ENCODE data around the gene TRIM6. TPM values are rescaled to one million over a fixed set of nuclear protein-coding genes. Genes with fewer than 3 reads are reported as not detected.

TRIM6 gene
- total RNA-seq, 1 experiment from 2014 or later = 53.8 TPM

DNA sequence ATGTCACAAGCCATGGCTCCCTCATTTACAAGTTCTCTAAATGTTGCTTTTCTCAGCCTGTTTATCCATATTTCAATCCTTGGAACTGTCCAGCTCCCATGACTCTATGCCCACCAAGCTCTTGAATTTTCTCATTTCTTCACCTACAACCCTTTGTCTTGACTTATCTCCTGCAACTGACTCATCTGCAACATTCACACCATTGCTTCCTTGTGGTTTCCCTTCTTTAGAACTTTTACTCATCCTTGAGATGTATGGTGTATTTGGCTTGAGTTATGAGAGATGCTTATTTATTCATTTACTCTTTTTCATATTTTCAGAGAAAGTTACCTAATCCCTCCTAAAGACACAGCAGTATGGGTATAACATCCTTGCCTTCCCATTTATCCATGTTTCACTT lies 47.1 kb downstream of the TRIM6 start:
- TF ChIP-seq, protein P1, sequence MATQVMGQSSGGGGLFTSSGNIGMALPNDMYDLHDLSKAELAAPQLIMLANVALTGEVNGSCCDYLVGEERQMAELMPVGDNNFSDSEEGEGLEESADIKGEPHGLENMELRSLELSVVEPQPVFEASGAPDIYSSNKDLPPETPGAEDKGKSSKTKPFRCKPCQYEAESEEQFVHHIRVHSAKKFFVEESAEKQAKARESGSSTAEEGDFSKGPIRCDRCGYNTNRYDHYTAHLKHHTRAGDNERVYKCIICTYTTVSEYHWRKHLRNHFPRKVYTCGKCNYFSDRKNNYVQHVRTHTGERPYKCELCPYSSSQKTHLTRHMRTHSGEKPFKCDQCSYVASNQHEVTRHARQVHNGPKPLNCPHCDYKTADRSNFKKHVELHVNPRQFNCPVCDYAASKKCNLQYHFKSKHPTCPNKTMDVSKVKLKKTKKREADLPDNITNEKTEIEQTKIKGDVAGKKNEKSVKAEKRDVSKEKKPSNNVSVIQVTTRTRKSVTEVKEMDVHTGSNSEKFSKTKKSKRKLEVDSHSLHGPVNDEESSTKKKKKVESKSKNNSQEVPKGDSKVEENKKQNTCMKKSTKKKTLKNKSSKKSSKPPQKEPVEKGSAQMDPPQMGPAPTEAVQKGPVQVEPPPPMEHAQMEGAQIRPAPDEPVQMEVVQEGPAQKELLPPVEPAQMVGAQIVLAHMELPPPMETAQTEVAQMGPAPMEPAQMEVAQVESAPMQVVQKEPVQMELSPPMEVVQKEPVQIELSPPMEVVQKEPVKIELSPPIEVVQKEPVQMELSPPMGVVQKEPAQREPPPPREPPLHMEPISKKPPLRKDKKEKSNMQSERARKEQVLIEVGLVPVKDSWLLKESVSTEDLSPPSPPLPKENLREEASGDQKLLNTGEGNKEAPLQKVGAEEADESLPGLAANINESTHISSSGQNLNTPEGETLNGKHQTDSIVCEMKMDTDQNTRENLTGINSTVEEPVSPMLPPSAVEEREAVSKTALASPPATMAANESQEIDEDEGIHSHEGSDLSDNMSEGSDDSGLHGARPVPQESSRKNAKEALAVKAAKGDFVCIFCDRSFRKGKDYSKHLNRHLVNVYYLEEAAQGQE (IDR thresholded peaks at IDR 0.05; ENCODE audit: insufficient read depth in 1 of 2, low read depth in 2 of 2, low read length in 1 of 2) = no peak
- TF ChIP-seq SIN3A (IDR thresholded peaks at IDR 0.05; ENCODE audit: borderline replicate concordance, insufficient read depth, low read depth, low read length) (no peak), TCF7L2 (IDR thresholded peaks at IDR 0.05; ENCODE audit: low read depth, low read length) (no peak)
- TF ChIP-seq, protein P2, sequence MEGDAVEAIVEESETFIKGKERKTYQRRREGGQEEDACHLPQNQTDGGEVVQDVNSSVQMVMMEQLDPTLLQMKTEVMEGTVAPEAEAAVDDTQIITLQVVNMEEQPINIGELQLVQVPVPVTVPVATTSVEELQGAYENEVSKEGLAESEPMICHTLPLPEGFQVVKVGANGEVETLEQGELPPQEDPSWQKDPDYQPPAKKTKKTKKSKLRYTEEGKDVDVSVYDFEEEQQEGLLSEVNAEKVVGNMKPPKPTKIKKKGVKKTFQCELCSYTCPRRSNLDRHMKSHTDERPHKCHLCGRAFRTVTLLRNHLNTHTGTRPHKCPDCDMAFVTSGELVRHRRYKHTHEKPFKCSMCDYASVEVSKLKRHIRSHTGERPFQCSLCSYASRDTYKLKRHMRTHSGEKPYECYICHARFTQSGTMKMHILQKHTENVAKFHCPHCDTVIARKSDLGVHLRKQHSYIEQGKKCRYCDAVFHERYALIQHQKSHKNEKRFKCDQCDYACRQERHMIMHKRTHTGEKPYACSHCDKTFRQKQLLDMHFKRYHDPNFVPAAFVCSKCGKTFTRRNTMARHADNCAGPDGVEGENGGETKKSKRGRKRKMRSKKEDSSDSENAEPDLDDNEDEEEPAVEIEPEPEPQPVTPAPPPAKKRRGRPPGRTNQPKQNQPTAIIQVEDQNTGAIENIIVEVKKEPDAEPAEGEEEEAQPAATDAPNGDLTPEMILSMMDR (IDR thresholded peaks at IDR 0.05) = no peak
- DNase-seq (ENCODE audit: low read depth, low spot score) = no peak
- no peaks in the 10 kb centered on the region for H3K27me3 ChIP-seq (ENCODE audit: control insufficient read depth, insufficient read depth, low read length)
- H3K4me1 ChIP-seq (ENCODE audit: control insufficient read depth, insufficient read depth, low read length) = no peaks in the 10 kb centered on the region
- ATAC-seq = no peak
- H3K27ac ChIP-seq (ENCODE audit: low read length) = no peak overlapping the region
- in situ Hi-C loops (cut with HindIII; ENCODE audit: low pct_unique_long_range_greater_than_20kb, low sequenced_read_pairs) (no loop called here), intact Hi-C loops (cut with micrococcal nuclease; ENCODE audit: unreplicated experiment) (no loop called here)
- H3K36me3 ChIP-seq (ENCODE audit: control insufficient read depth, insufficient read depth, low read length) = no peaks in the 10 kb centered on the region
- ChIA-PET POLR2A (no interaction called here), CTCF (interaction anchor here (0.6 kb wide), 1 partner anchor 1006 kb away, joined by 3 read pairs; the partner anchor contains the start of gene OR51D1)
- no peak overlapping the region for H3K4me3 ChIP-seq (ENCODE audit: low read depth in 2 of 2, low read length in 2 of 2)
- no peaks in the 10 kb centered on the region for H3K9me3 ChIP-seq (ENCODE audit: control insufficient read depth, insufficient read depth, low read depth, low read length)
- no TSS peak for BruUV-seq (replicated peaks)

DNA sequence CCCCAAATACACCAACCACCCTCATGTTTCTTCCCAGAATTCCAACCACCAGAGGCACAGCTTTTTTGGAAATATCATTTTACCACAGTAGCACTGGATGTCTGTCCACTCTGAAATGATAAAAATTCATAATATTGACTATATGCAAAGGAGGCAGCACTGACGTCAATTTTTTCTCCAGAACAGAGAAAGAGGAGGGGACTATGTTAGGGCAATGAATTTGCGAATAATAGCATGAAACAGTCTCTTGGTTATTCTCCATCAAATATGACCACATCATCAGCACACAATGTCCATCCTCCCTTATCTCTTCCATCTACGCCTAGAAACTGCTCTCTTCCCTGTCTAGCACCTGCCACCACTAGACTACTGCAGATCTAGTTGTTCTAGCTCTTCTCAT lies 49.7 kb downstream of the TRIM6 start:
- Histone ChIP-seq H3K9me3 (ENCODE audit: control insufficient read depth, insufficient read depth, low read depth, low read length) (no peaks in the 10 kb centered on the region), H3K36me3 (ENCODE audit: control insufficient read depth, insufficient read depth, low read length) (no peaks in the 10 kb centered on the region), H3K4me3 (ENCODE audit: low read depth in 2 of 2, low read length in 2 of 2) (no peak overlapping the region), H3K27ac (ENCODE audit: low read length) (no peak overlapping the region), H3K27me3 (ENCODE audit: control insufficient read depth, insufficient read depth, low read length) (no peaks in the 10 kb centered on the region), H3K4me1 (ENCODE audit: control insufficient read depth, insufficient read depth, low read length) (no peaks in the 10 kb centered on the region)
- ChIA-PET CTCF (no interaction called here), POLR2A (interaction anchor here (0.6 kb wide), 1 partner anchor 11 kb away, joined by 4 read pairs; no protein-coding TSS in a partner anchor)
- in situ Hi-C loops (cut with HindIII; ENCODE audit: low pct_unique_long_range_greater_than_20kb, low sequenced_read_pairs) = no loop called here
- TF ChIP-seq, protein P1 (IDR thresholded peaks at IDR 0.05; ENCODE audit: insufficient read depth in 1 of 2, low read depth in 2 of 2, low read length in 1 of 2) = no peak
- TF ChIP-seq SIN3A (IDR thresholded peaks at IDR 0.05; ENCODE audit: borderline replicate concordance, insufficient read depth, low read depth, low read length) (no peak), TCF7L2 (IDR thresholded peaks at IDR 0.05; ENCODE audit: low read depth, low read length) (no peak), POLR2AphosphoS5 (IDR thresholded peaks at IDR 0.05; ENCODE audit: low read depth, low read length) (no peak)
- BruUV-seq (replicated peaks) = no TSS peak
- ATAC-seq (no peak), DNase-seq (ENCODE audit: low read depth, low spot score) (no peak)
- intact Hi-C loops (cut with micrococcal nuclease; ENCODE audit: unreplicated experiment) = no loop called here
